Measurements from ENCODE around the gene FN3KRP.

The FN3KRP gene

DNA sequence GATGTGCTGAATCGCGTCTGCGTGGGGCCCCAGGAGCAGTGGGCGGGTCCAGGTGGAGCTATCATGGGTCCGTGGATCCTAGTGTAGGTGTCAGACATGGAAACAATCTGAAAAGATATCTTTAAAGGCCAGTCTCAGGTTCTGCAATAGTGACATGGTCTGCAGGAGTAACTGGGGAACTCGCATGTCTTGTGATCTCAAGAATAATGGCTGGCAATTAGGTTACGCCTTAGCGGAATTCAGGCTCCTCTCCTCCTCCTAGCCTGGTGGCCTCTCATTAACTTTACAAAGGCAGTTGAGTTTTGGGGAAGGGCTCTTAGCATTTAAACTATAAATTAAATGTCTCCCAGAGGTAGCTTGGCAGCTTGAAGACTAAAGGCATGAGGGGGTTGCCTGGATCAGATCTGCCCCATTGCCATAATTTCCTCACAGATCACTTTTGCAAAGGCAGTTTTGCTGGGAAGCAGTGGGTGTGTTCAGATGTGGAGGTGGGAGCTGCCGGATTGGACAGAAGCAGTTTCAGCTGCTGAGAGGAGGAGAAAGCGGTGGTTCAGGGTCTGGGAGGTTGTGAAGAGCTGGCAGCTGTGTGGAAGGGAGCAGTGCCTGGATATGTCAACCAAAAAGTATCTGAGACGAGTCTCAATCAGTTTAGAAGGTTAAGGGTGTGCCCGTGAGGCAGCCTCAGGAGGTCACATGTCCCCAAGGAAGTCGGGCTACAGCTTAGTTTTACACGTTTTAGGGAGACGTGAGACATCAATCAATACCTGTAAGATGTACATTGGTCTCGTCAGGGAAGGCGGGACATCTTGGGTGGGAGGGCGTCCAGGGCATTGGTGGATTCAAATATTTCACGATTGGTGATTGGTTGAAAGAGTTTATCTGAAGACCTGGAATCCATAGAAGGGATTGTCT, 38.0 kb downstream of the FN3KRP start:
- TF ChIP-seq, protein P1, sequence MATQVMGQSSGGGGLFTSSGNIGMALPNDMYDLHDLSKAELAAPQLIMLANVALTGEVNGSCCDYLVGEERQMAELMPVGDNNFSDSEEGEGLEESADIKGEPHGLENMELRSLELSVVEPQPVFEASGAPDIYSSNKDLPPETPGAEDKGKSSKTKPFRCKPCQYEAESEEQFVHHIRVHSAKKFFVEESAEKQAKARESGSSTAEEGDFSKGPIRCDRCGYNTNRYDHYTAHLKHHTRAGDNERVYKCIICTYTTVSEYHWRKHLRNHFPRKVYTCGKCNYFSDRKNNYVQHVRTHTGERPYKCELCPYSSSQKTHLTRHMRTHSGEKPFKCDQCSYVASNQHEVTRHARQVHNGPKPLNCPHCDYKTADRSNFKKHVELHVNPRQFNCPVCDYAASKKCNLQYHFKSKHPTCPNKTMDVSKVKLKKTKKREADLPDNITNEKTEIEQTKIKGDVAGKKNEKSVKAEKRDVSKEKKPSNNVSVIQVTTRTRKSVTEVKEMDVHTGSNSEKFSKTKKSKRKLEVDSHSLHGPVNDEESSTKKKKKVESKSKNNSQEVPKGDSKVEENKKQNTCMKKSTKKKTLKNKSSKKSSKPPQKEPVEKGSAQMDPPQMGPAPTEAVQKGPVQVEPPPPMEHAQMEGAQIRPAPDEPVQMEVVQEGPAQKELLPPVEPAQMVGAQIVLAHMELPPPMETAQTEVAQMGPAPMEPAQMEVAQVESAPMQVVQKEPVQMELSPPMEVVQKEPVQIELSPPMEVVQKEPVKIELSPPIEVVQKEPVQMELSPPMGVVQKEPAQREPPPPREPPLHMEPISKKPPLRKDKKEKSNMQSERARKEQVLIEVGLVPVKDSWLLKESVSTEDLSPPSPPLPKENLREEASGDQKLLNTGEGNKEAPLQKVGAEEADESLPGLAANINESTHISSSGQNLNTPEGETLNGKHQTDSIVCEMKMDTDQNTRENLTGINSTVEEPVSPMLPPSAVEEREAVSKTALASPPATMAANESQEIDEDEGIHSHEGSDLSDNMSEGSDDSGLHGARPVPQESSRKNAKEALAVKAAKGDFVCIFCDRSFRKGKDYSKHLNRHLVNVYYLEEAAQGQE (IDR thresholded peaks at IDR 0.05; ENCODE audit: insufficient read depth in 1 of 2, low read depth in 2 of 2, low read length in 2 of 2): no peak
- TF ChIP-seq TAF1 (IDR thresholded peaks at IDR 0.05; ENCODE audit: borderline replicate concordance, insufficient read depth, low read length) (no peak), FOXP2 (optimal IDR thresholded peaks at IDR 0.05; ENCODE audit: borderline replicate concordance, extremely low read depth, extremely low read length, insufficient read depth) (no peak), POLR2AphosphoS5 (IDR thresholded peaks at IDR 0.05; ENCODE audit: low read depth, low read length) (no peak), SIN3A (IDR thresholded peaks at IDR 0.05; ENCODE audit: borderline replicate concordance, insufficient read depth, low read length) (no peak)

DNA sequence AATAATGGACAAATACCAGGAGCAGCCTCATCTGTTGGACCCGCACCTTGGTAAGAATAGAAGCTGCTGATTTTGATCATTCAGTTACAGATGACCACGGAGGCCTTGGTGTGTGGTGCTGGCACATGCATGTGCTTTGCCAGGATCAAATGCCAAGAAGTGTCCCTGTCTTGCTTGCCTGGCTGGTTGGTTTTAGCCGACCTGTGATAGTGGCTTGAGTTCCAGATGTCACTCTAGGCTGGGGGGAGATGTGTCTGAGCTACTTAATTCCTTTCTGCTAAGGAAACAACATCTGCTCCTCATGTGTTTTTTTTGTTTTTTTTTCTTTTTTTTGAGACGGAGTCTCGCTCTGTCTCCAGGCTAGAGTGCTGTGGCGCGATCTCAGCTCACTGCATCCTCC, 39.7 kb downstream of the FN3KRP start:
- TF ChIP-seq SIN3A (IDR thresholded peaks at IDR 0.05; ENCODE audit: borderline replicate concordance, insufficient read depth, low read length): no peak
- TF ChIP-seq, protein P1 (IDR thresholded peaks at IDR 0.05; ENCODE audit: insufficient read depth in 1 of 2, low read depth in 2 of 2, low read length in 2 of 2): no peak
- TF ChIP-seq POLR2AphosphoS5 (IDR thresholded peaks at IDR 0.05; ENCODE audit: low read depth, low read length): no peak
- no peak for TF ChIP-seq TAF1 (IDR thresholded peaks at IDR 0.05; ENCODE audit: borderline replicate concordance, insufficient read depth, low read length)
- no peak for TF ChIP-seq FOXP2 (optimal IDR thresholded peaks at IDR 0.05; ENCODE audit: borderline replicate concordance, extremely low read depth, extremely low read length, insufficient read depth)

DNA sequence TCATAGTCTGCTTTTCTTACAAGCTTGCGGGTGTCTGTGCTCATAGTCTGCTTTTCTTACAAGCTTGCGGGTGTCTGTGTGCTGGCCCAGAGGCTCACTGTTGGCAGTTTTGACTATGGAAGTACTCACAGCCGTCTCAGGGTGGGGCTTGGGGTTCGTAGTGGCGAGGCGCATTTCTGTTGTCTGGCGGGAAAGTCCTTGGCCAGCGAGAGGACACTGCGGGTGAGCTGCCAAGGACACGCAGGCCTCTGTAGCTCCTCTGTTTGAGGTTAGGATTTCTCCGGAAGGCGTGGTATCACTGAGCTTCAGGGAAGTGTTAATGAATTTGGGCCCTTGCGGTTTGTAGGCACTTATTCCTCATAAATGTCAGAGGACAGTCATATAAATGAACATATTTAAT, 48.9 kb downstream of the FN3KRP start:
- no peak for TF ChIP-seq SIN3A (IDR thresholded peaks at IDR 0.05; ENCODE audit: borderline replicate concordance, insufficient read depth, low read length)
- no peak for TF ChIP-seq TAF1 (IDR thresholded peaks at IDR 0.05; ENCODE audit: borderline replicate concordance, insufficient read depth, low read length)
- TF ChIP-seq, protein P1 (IDR thresholded peaks at IDR 0.05; ENCODE audit: insufficient read depth in 1 of 2, low read depth in 2 of 2, low read length in 2 of 2): no peak
- TF ChIP-seq FOXP2 (optimal IDR thresholded peaks at IDR 0.05; ENCODE audit: borderline replicate concordance, extremely low read depth, extremely low read length, insufficient read depth): no peak
- no peak for TF ChIP-seq POLR2AphosphoS5 (IDR thresholded peaks at IDR 0.05; ENCODE audit: low read depth, low read length)

DNA sequence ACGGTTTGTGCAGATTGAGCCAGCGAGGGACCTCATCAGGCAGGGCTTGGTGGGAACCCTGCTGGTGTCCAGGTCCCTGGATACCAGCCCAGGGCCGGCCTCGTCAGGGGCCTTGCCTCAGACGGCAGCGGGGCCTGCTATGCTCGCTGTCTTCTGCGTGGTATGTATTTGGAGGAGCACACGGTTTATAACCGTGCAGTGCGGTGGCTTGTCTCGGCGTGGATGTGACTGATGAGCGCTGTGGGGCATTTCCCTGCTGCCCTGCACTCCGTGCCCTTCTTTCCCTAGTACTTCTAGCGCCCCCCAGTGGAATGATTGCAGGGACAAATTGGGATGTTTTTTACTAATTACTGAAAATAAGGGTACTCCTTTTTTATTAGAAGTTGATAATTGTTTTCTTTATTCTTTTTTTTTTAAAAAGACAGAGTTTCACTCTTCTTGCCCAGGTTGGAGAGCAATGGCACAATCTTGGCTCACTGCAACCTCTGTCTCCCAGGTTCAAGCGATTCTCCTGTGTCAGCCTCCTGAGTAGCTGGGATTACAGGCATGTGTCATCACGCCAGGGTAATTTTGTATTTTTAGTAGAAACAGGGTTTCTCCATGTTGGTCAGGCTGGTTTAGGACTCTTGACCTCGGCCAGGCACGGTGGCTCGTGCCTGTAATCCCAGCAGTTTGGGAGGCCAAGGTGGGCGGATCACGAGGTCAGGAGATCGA, 50.7 kb downstream of the FN3KRP start:
- TF ChIP-seq TAF1 (IDR thresholded peaks at IDR 0.05; ENCODE audit: borderline replicate concordance, insufficient read depth, low read length) (no peak), SIN3A (IDR thresholded peaks at IDR 0.05; ENCODE audit: borderline replicate concordance, insufficient read depth, low read length) (no peak), FOXP2 (optimal IDR thresholded peaks at IDR 0.05; ENCODE audit: borderline replicate concordance, extremely low read depth, extremely low read length, insufficient read depth) (no peak), POLR2AphosphoS5 (IDR thresholded peaks at IDR 0.05; ENCODE audit: low read depth, low read length) (no peak)
- TF ChIP-seq, protein P1 (IDR thresholded peaks at IDR 0.05; ENCODE audit: insufficient read depth in 1 of 2, low read depth in 2 of 2, low read length in 2 of 2): no peak
